Stomach (tissue), 4 donors: ENCODE data around the gene PFKP.
A peak's percentile ranks its signal among the peaks of the same experiment; 100 is the strongest.

Experiments used
- CTCF ChIP-seq, 7 experiments: fragments of 450-650 bp in 4 of 7; fragments of 200-600 bp in 3 of 7; sonication (generic) in 3 of 7; IDR thresholded peaks; one replicate each; pipeline ENCODE4 v1.5.1; 2016 to 2019; ENCODE audit warnings: antibody characterized with exemption in 7 of 7, control low read depth in 2 of 7, mild to moderate bottlenecking in 1 of 7
- POLR2A ChIP-seq, 4 donors: fragments of 450-650 bp; IDR thresholded peaks; one replicate each; pipeline ENCODE4 v1.6.1; 2016; ENCODE audit warnings: antibody characterized with exemption in 4 of 4, control low read depth in 2 of 4, mild to moderate bottlenecking in 1 of 4, moderate library complexity in 1 of 4
- POLR2AphosphoS5 ChIP-seq, 3 donors: sonication (generic); formaldehyde crosslinking; IDR thresholded peaks; one replicate each; pipeline ENCODE4 v1.6.1; 2016; ENCODE audit warnings: antibody characterized with exemption in 3 of 3

DNA sequence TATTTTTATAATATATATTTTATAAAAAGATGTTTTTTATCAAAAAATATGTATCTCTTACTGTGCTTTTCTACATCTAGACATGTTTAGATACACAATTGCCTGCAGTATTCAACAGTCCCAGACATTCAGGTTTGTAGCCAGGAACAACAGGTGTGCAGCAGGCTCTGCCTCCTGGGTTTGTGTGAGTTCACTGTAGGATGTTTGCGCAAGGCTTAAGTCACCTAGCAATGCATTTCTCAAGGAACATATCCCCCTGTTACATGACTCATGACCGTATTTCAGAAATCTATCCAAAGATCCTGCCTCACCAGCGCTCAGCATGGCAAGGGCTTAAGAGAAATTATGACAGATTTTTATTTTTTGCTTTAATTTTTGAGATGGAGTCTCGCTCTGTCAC is 63.8 kb downstream of the PFKP start:
- TF ChIP-seq CTCF (IDR thresholded peaks at IDR 0.05) (no peak), POLR2AphosphoS5 (IDR thresholded peaks at IDR 0.05) (peak in 1 of 3 donors; percentile 8), POLR2A (IDR thresholded peaks at IDR 0.05) (no peak)
